Ishikawa (cell line): ENCODE measurements around the gene GALNT14.

Source experiments
- CEBPB ChIP-seq: IDR thresholded peaks from 2 replicates; pipeline ENCODE4 v1.6.1; 2012
- CREB1 ChIP-seq: IDR thresholded peaks from 2 replicates; pipeline ENCODE4 v1.6.1; 2012; ENCODE audit warnings: low read depth
- EGR1 ChIP-seq: IDR thresholded peaks from 2 replicates; pipeline ENCODE4 v1.6.1; 2012
- EP300 ChIP-seq: IDR thresholded peaks from 2 replicates; pipeline ENCODE4 v1.6.1; 2012; ENCODE audit warnings: borderline replicate concordance
- FOXM1 ChIP-seq: IDR thresholded peaks from 2 replicates; pipeline ENCODE4 v1.6.1; 2012; ENCODE audit warnings: low read depth, borderline replicate concordance
- MAX ChIP-seq: IDR thresholded peaks from 2 replicates; pipeline ENCODE4 v1.6.1; 2012
- NFIC ChIP-seq: IDR thresholded peaks from 2 replicates; pipeline ENCODE4 v1.6.1; 2012
- RAD21 ChIP-seq: IDR thresholded peaks from 2 replicates; pipeline ENCODE4 v1.6.1; 2012; ENCODE audit warnings: low read depth
- REST ChIP-seq: IDR thresholded peaks from 2 replicates; pipeline ENCODE4 v1.6.1; 2012; ENCODE audit warnings: low read depth, mild to moderate bottlenecking
- TAF1 ChIP-seq: IDR thresholded peaks from 2 replicates; pipeline ENCODE4 v1.6.1; 2012; ENCODE audit warnings: low read depth, mild to moderate bottlenecking
- TCF12 ChIP-seq: IDR thresholded peaks from 2 replicates; pipeline ENCODE4 v1.6.1; 2012; ENCODE audit warnings: low read depth
- TEAD4 ChIP-seq: IDR thresholded peaks from 2 replicates; pipeline ENCODE4 v1.6.1; 2012
- USF1 ChIP-seq: IDR thresholded peaks from 2 replicates; pipeline ENCODE4 v1.6.1; 2012
- YY1 ChIP-seq: IDR thresholded peaks from 2 replicates; pipeline ENCODE4 v1.6.1; 2012; ENCODE audit warnings: low read depth
- ZBTB7A ChIP-seq: IDR thresholded peaks from 2 replicates; pipeline ENCODE4 v1.6.1; 2012; ENCODE audit warnings: low read depth

Gene GALNT14

GRCh38 chr2:30871440-30871839 lies 266.8 kb downstream of the GALNT14 start:
- TF ChIP-seq TAF1: no peak
- no peak for TF ChIP-seq RAD21
- no peak for TF ChIP-seq EGR1
- no peak for TF ChIP-seq CREB1

- TF ChIP-seq TCF12 (no peak), CEBPB (no peak), REST (no peak), RAD21 (no peak), EGR1 (no peak), MAX (no peak), FOXM1 (no peak), EP300 (no peak), TEAD4 (no peak), YY1 (no peak), TAF1 (no peak), CREB1 (no peak), NFIC (no peak), USF1 (no peak), ZBTB7A (no peak)
These were observed 268.3 kb downstream of the GALNT14 start for GRCh38 chr2:30869988-30870387.

- TF ChIP-seq REST (no peak), RAD21 (no peak), CREB1 (no peak), TCF12 (no peak), TAF1 (no peak), EP300 (no peak), ZBTB7A (no peak), TEAD4 (no peak), MAX (no peak), YY1 (no peak), CEBPB (no peak), USF1 (no peak), NFIC (no peak), EGR1 (no peak), FOXM1 (no peak)
These were observed 270.9 kb downstream of the GALNT14 start for GRCh38 chr2:30867385-30867784.

- TF ChIP-seq RAD21: no peak
- TF ChIP-seq USF1: 0 out of 2 replicates have a peak, but pooled peaks have one; percentile 7
These were observed 271.3 kb downstream of the GALNT14 start for GRCh38 chr2:30866974-30867373.

- TF ChIP-seq TCF12 (no peak), EGR1 (no peak), CREB1 (no peak), USF1 (no peak), NFIC (no peak), TAF1 (no peak), RAD21 (no peak), EP300 (no peak), YY1 (no peak)
These were observed 272.2 kb downstream of the GALNT14 start for GRCh38 chr2:30865892-30866681.
